H4 (cell line): ENCODE results near the gene IL17RE. TPM values are rescaled to one million over a fixed set of nuclear protein-coding genes. Genes with fewer than 3 reads are reported as not detected.
A peak's percentile ranks its signal among the peaks of the same experiment; 100 is the strongest.
"Not testable (repeated sequence)": the region's sequence is repeated elsewhere in the genome, so short reads cannot be mapped to it uniquely, and the experiment has no call there.

ENCODE experiments used
- DNase-seq: peaks from one replicate; pipeline ENCODE4 v3.0.0-alpha.2; 2015; ENCODE audit warnings: low spot score
- total RNA-seq: library from RNA; depleted of rRNA; stranded (reverse); fragments of >200 nt; shearing (Covaris generic); gene quantifications from 2 replicates; pipeline ENCODE4 v1.2.3, GENCODE V29; 2014

IL17RE gene
- total RNA-seq, 1 experiment from 2014 or later: not detected

GRCh38 chr3:9881441-9881840, 21.2 kb upstream of the IL17RE start:
- DNase-seq: no peak

DNA sequence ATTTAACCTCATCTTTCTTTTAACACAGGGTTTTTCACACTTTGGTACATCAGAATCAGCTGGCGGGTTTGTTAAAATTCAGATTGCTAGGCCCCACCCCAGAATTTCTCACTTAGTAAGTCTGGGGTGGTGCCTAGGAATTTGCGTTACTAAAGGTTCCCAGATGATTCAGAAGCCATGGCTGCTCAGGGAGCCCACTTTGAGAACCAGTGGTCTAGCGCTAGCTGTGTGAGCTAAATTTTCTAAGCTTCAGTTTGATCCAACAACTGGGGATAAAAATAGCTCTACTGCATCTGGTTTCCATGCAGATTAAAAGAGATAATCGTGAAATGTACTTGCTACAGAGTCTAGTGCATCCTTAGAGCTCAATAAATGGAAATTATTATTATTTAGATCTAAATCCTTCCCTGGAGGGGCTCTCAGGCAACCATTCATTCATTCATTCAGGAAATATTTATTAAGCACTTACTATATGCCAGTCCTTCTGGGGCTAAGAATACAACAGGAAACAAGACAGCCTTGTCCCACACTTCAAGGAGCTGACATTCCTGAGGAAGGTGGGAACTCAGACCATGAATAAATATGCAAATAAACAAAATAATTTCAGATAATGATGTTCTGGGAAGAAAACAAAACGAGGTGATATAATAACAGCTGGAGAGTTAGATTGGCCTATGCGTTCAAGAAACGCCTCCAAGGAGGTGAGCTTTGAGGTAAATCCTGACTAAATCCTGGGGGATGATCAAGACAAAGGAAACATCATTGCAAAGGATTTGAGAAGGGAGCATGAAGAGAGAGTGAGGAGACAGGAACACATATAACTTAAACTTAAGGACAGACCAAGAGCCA, 18.7 kb upstream of the IL17RE start:
- no peak for DNase-seq

- peak; percentile 29 for DNase-seq
Measured at GRCh38 chr3:9884555-9885165, 18.0 kb upstream of the IL17RE start.

- DNase-seq: no peak
Measured at GRCh38 chr3:9886328-9886727, 16.3 kb upstream of the IL17RE start.

DNA sequence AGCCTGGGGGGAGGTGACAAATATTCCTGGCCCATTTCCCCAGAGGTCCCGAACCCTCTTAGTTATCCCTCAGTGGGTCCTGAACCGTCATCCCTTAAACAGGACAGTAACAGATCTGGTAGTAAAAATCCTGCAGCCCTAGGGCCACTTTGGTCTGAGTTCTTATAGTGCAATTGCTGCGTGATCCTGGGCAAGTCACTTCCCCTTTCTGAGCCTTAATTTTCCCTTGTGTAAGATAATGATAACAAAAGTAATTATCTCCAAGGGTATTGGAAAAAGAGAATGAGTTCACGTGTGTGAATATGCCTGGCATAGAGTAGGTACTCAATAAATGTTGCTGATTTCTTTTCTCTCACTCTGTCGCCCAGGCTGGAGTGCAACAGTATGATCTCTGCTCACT, 15.2 kb upstream of the IL17RE start:
- DNase-seq: no peak

GRCh38 chr3:9888540-9888939, 14.1 kb upstream of the IL17RE start:
- DNase-seq: no peak

DNA sequence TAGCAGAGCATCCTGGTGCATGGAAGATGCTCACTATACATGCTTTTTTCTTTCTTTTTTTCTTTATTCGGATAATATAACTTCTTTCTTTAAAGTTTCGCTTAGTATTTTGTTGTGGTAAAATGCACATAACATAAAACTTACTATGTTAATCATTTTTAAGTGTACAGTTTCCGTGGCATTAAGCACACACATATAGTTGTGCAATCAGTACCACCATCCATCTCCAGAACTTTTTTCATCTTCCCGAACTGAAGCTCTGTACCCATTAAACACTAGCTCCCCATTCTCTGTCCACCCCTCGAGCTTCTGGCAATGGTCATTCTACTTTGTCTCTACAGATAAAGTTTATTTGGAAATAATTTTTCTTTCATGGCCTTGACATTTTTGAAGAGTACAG, 13.2 kb upstream of the IL17RE start:
- no peak for DNase-seq

DNA sequence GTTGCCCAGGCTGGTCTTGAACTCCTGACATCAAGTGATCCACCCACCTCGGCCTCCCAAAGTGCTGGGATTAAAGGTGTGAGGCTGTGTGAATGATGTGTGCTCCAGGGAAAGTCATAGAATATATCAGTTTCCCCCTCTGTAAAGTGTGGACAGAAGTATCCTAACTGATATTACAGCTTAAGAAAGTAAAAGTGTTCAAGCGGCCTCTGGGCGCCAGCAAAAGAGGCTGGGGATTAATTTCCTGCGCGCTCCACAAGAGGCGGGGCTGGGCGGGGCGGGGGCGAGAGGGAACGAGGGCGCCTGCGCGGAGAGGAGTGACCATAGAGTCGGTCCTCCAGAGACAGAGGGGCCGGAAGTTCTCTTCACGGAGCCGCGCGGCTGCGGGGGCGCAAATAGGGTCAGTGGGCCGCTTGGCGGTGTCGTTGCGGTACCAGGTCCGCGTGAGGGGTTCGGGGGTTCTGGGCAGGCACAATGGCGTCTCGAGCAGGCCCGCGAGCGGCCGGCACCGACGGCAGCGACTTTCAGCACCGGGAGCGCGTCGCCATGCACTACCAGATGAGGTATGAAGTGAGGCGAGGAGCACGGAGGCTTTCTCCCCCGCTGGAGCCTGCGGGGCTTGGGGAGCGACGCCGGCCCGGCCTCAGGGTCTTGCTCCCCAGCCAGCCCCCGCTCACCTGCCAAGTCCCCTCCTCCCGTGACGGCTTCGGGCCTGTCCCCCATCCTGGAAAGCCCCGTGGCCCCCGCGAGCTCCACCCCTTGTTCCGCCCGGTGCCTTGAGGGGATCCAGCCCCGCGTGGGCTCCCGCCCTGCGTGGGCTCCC, 12.2 kb upstream of the IL17RE start, which contains the start of gene JAGN1:
TSS of gene JAGN1 (plus strand) at position 362 of the 823 bp plus-strand sequence. CDS start at position 475, 113 bp downstream.
- peak; percentile 68 for DNase-seq

DNA sequence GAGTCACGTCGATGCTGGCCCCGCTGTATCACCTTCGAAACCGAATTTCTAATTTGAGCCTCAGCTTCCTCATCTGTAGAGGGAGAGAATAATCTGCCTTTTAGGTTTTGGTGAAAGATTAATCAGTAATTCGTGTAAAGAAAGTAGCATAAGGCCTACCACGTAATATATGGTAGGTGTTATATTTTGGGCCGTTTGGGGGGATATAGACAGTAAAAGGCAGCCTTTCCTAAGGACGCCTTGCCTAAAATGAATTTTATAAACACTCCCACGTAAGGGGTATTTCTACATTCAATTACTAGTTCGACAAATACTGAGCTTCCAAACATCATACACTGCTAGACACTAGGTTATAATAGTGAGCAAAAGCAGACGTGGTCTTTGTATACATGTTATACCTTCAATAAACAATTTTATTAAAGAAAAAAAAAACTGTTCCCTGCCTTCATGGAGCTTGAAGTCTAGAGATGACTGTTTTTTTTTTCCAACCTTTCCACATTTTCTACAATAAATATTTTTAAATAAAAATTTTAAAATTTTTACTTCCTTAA, 11.5 kb upstream of the IL17RE start:
- no peak for DNase-seq

- DNase-seq: no peak
Measured at GRCh38 chr3:9893739-9894138, 8.9 kb upstream of the IL17RE start.

- not testable (repeated sequence) for DNase-seq
Measured at GRCh38 chr3:9895715-9896114, 6.9 kb upstream of the IL17RE start.

- not testable (repeated sequence) for DNase-seq
Measured at GRCh38 chr3:9896755-9897407, 5.8 kb upstream of the IL17RE start.

DNA sequence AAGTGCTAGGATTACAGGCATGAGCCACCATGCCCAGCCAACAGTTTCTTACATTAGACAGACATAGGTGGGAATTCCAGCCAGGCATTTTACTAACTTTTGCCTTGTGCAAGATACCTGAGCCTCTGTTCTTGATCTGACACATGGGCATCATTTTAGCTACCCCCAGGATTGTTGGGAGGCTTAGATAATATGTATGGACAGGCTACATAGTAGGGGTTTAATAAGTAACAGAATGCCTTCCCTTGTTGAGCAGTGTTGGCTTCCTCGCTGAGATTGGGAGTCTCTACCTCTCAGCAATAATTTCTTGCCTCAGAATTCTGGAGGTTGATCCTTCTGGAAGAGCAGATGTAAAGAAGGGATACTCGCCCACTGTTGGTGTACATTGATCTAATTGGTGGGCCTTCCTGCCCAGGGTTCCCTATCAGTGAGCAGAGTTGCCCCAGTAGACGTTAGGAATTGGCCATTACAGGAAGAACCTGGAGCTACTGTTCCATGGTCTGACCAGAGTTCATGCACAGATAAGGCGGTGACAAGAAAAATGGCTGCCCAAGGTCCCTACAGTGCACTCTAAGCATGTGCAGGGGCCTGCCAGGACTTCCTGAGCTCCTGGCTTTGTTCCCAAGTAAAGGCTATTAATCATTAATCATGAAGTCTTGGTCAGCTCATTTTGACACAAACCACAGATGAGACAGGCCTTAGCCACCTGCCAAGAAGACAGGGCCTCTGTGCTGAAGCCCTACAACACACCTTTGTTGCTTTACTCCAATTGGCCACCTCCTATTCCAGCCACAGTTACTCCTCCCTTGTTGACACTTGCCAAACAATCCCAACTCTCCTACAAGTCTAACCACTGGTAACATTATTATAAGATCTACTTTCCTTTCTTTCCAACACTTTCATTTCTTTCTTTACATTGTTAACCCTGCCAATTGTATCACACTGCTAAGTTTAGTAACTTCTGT, 5.0 kb upstream of the IL17RE start:
- DNase-seq: no peak

DNA sequence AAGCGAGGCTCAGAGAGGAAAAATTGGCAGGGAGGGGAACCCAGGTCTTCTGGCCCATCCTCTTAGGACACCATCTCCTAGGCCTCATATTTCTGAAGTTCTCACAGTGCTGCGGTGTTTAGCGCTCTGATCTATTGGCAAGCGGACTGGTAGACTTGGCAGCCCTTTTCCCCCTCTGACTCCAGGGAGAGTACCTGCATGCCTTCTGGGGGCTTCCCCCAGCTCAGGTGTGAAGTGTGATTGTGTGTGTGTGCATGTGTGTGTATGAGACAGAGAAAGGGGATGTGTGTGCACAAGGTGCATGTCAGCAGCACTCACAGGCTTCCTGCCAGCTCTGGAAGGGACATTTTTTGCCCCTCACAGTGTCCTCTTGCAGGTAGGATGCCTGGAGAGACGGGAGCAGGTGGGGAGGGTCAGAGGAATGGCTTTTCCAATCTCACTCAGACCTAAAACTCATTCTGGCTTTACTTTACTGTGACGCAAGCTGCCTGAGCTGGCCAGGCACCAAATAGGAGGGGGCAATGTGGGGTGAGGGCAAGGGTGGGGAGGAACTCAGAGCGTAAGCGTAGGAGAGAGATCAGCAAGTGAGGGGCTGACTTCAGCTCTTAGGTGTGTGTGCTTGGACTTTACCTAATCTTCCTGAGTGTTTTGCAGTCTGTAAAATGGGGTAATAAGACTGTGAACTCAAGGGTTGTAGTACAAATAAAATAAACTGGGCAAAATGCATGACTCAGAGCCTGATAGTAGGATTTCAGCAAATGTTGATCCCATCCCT, 4.0 kb upstream of the IL17RE start:
- no peak for DNase-seq

DNA sequence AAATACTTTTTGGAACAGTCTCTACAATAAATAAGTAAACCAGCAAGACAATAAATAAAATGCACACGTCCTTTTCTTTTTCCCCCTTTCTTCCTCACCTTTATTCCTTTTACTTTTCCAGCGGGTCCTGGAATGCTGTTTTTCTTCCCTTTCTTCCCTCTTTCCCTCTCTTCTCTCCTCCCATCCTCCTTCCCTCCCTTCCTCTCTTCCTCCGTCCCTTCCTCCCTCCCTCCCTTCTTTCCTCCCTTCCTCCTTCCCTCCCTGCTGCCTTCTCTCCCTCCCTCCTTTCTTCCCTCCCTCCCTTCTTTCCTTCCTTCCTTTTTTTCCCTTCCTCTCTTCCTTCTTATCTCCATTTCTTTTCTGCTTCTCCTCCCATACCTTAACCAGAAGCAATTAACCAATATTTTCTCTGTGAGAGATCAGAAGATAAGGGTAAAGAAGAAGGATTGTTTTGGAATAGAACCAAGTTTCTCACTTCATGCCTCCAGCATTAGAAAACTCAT, 3.3 kb upstream of the IL17RE start:
- DNase-seq: no peak

DNA sequence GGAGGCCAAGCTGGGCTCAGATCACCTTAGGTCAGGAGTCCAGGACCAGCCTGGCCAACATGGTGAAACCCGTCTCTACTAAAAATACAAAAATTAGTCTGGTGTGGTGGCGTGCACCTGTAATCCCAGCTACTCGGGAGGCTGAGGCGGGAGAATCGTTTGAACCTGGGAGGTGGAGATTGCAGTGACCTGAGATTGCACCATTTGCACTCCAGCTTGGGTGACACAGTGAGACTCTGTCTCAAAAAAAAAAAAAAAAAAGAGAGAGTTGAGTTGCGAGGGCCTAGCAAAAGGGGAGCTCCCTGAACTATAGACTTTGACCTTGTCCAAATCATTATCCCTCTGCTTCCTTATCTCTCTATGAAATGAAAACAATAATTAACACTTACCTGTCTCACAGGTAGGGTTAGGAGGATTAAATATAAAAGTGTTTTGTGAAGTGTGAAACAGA, 1.7 kb upstream of the IL17RE start:
- not testable (repeated sequence) for DNase-seq

DNA sequence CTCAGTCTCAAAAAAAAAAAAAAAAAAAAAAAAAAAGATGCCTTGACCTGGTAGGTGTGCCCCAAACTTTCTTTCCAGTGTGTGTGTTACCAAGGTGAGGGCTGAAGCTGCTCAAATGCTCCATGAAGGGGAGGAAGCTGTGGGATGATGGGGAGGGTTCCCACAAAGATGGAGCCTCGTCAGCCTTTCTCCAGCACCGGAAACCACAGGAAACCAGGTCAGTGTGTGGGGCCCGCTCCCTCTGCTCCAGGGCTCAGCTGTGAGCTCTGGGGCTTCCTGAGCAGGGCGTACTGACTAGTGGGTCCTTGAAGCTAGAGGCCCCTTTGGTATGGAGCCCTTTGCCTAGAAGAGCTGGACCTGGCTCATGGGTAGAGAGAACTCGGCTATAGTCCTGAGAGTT, 681 bp upstream of the IL17RE start:
- no peak for DNase-seq

DNA sequence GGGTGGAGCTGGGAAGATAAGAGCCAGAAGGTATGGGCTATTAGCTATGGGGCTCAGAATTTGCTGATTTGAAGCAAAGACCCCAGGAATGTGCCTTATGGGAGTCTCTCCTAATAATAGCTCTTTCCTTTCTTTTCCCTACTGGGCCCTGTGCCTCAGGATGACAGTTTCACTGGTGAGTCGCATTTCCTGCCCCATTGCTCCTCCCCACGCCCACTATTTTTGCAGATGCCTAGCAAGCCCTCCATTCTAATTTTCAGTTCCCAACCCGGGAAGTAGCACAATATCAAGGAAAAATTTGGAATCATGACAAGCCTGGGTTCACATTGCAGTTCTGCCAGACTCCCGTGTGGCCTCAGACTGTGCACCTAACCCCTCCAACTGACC, 583 bp downstream of the IL17RE start:
- DNase-seq: no peak

GRCh38 chr3:9903904-9904303, 1.3 kb downstream of the IL17RE start:
- DNase-seq: no peak
